H1 (cell line): ENCODE results near the gene DNAJB12. TPM values are rescaled to one million over a fixed set of nuclear protein-coding genes. Genes with fewer than 3 reads are reported as not detected.

Experiments used
- CTCF ChIA-PET: fragments of 300-600 bp; sonication (Branson Sonifier 250); formaldehyde crosslinking; loops from one replicate; lab custom pipeline; 2021; ENCODE audit not compliant: partially characterized antibody; lab: Charles Lee
- POLR2A ChIA-PET: fragments of 300-600 bp; sonication (Branson Sonifier 250); formaldehyde crosslinking; loops from one replicate; lab custom pipeline; 2021; ENCODE audit warnings: inconsistent platforms; ENCODE audit not compliant: partially characterized antibody; lab: Charles Lee
- DNase-seq, 2 experiments: peaks; one replicate each; pipeline versions ENCODE4 v3.0.0 to v3.0.0-alpha.2; 2010 to 2022; ENCODE audit warnings: low spot score in 2 of 2, low read depth in 1 of 2, mixed read lengths in 1 of 2
- FAIRE-seq: peaks from 2 replicates; lab custom pipeline; 2011; peaks lifted over from hg19 to GRCh38; lab: Jason Lieb, UNC
- H2AFZ ChIP-seq: 2 replicates; pipeline ENCODE4 v1.8.1; 2012; ENCODE audit warnings: low read length, inconsistent platforms
- H2AK5ac ChIP-seq: 2 replicates; pipeline ENCODE4 v1.6.1; 2013; ENCODE audit warnings: low read depth, low read length
- H2BK120ac ChIP-seq: replicated peaks from 2 replicates; pipeline ENCODE3; 2013; ENCODE audit warnings: low read depth, low read length, inconsistent platforms
- H2BK12ac ChIP-seq: 2 replicates; pipeline ENCODE4 v1.6.1; 2013; ENCODE audit warnings: low read depth, low read length
- H2BK15ac ChIP-seq: 2 replicates; pipeline ENCODE4 v1.6.1; 2013; ENCODE audit warnings: low read length
- H2BK20ac ChIP-seq: 2 replicates; pipeline ENCODE4 v1.6.1; 2013; ENCODE audit warnings: low read length
- H2BK5ac ChIP-seq: 2 replicates; pipeline ENCODE4 v1.6.1; 2013; ENCODE audit warnings: low read depth, low read length
- H3K14ac ChIP-seq: 2 replicates; pipeline ENCODE4 v1.6.1; 2013; ENCODE audit warnings: inconsistent platforms; ENCODE audit not compliant: insufficient read length
- H3K18ac ChIP-seq: 2 replicates; pipeline ENCODE4 v1.6.1; 2013; ENCODE audit warnings: low read length; ENCODE audit errors: extremely low read depth
- H3K23ac ChIP-seq: 2 replicates; pipeline ENCODE4 v1.6.1; 2013; ENCODE audit warnings: inconsistent platforms; ENCODE audit not compliant: insufficient read length
- H3K23me2 ChIP-seq: 2 replicates; pipeline ENCODE4 v1.6.1; 2013; ENCODE audit warnings: low read depth, low read length
- H3K27ac ChIP-seq: 2 replicates; pipeline ENCODE4 v1.6.1; 2011; ENCODE audit warnings: low read depth, low read length, inconsistent platforms
- H3K27me3 ChIP-seq, 4 experiments: replicated peaks in 1 of 4; 1 replicate in 1 of 4; 2 replicates in 3 of 4; pipeline versions ENCODE4 v1.6.1 to v1.8.1; 2011 to 2013; ENCODE audit warnings: low read length in 3 of 4, mild to moderate bottlenecking in 3 of 4, inconsistent platforms in 2 of 4, mixed read lengths in 2 of 4, moderate library complexity in 1 of 4; ENCODE audit not compliant: control insufficient read depth in 3 of 4, insufficient read depth in 3 of 4; ENCODE audit errors: extremely low read depth in 1 of 4
- H3K36me3 ChIP-seq, 4 experiments: 2 replicates each; pipeline versions ENCODE4 v1.6.1 to v1.8.1; 2011 to 2013; ENCODE audit warnings: mild to moderate bottlenecking in 4 of 4, low read length in 3 of 4, moderate library complexity in 2 of 4, control low read depth in 1 of 4, inconsistent platforms in 1 of 4; ENCODE audit not compliant: insufficient read depth in 4 of 4, control insufficient read depth in 2 of 4
- H3K4ac ChIP-seq: replicated peaks from 2 replicates; pipeline ENCODE3; 2013; ENCODE audit warnings: low read length, low read depth, mixed read lengths, inconsistent platforms; ENCODE audit not compliant: insufficient read length
- H3K4me1 ChIP-seq, 4 experiments: replicated peaks in 1 of 4; 1 replicate in 1 of 4; 2 replicates in 3 of 4; pipeline versions ENCODE4 v1.6.1 to v1.8.1; 2011 to 2013; ENCODE audit warnings: low read length in 3 of 4, inconsistent platforms in 2 of 4, mixed read lengths in 1 of 4; ENCODE audit not compliant: insufficient read depth in 4 of 4, control insufficient read depth in 3 of 4
- H3K4me2 ChIP-seq, 2 experiments: 2 replicates each; pipeline versions ENCODE4 v1.6.1 to v1.8.1; 2011 to 2013; ENCODE audit warnings: low read depth in 2 of 2, low read length in 2 of 2, control low read depth in 1 of 2, inconsistent platforms in 1 of 2, mild to moderate bottlenecking in 1 of 2; ENCODE audit not compliant: insufficient read depth in 1 of 2
- H3K4me3 ChIP-seq, 4 experiments: fragments of 200-600, 300-600 bp in 1 of 4; sonication (generic), shearing (Covaris generic), sonication (Bioruptor Twin) in 1 of 4; 2 replicates each; pipeline versions ENCODE4 v1.5.1 to v1.8.1; 2011 to 2016; ENCODE audit warnings: low read length in 4 of 4, low read depth in 3 of 4, control low read depth in 2 of 4, inconsistent platforms in 2 of 4, mild to moderate bottlenecking in 2 of 4, mixed read lengths in 1 of 4, moderate library complexity in 1 of 4; ENCODE audit not compliant: insufficient read depth in 2 of 4; ENCODE audit errors: extremely low read depth in 1 of 4
- H3K56ac ChIP-seq: replicated peaks from 2 replicates; pipeline ENCODE3; 2013; ENCODE audit warnings: low read depth, mild to moderate bottlenecking, mixed read lengths, low read length, inconsistent platforms; ENCODE audit not compliant: insufficient read length
- H3K79me1 ChIP-seq: 2 replicates; pipeline ENCODE4 v1.6.1; 2013; ENCODE audit warnings: low read depth, low read length, control low read depth
- H3K79me2 ChIP-seq, 2 experiments: 2 replicates each; pipeline versions ENCODE4 v1.6.1 to v1.8.1; 2012 to 2013; ENCODE audit warnings: low read length in 2 of 2, mild to moderate bottlenecking in 2 of 2, inconsistent platforms in 1 of 2; ENCODE audit not compliant: insufficient read depth in 2 of 2, control insufficient read depth in 1 of 2
- H3K9ac ChIP-seq, 4 experiments: replicated peaks in 1 of 4; 1 replicate in 1 of 4; 2 replicates in 3 of 4; pipeline versions ENCODE4 v1.6.1 to v1.8.1; 2011 to 2013; ENCODE audit warnings: low read depth in 3 of 4, low read length in 3 of 4, control low read depth in 2 of 4, mild to moderate bottlenecking in 2 of 4, moderate library complexity in 2 of 4, inconsistent platforms in 1 of 4; ENCODE audit errors: extremely low read depth in 1 of 4
- H3K9me3 ChIP-seq, 2 experiments: 2 replicates each; pipeline versions ENCODE4 v1.6.1 to v1.8.1; 2012 to 2013; ENCODE audit warnings: mild to moderate bottlenecking in 2 of 2, moderate library complexity in 2 of 2, control low read depth in 1 of 2, inconsistent platforms in 1 of 2, low read depth in 1 of 2, low read length in 1 of 2, mixed read lengths in 1 of 2; ENCODE audit not compliant: insufficient read depth in 2 of 2
- H4K20me1 ChIP-seq, 2 experiments: replicated peaks in 1 of 2; 2 replicates each; pipeline versions ENCODE3 to v1.8.1; 2011 to 2013; ENCODE audit warnings: inconsistent platforms in 2 of 2, low read length in 2 of 2, mild to moderate bottlenecking in 1 of 2; ENCODE audit not compliant: insufficient read depth in 2 of 2, control insufficient read depth in 1 of 2
- H4K5ac ChIP-seq: 2 replicates; pipeline ENCODE4 v1.6.1; 2013; ENCODE audit warnings: low read length, low read depth, mixed read lengths, inconsistent platforms; ENCODE audit not compliant: insufficient read length
- H4K8ac ChIP-seq: 2 replicates; pipeline ENCODE4 v1.8.0; 2013; ENCODE audit warnings: mild to moderate bottlenecking, moderate library complexity, low read length, inconsistent platforms; ENCODE audit not compliant: insufficient read depth; ENCODE audit errors: extremely low read depth
- H4K91ac ChIP-seq: replicated peaks from 2 replicates; pipeline ENCODE3; 2013; ENCODE audit warnings: low read length, mixed read lengths, inconsistent platforms; ENCODE audit not compliant: insufficient read length
- CBX8 ChIP-seq: fragments of 300-800, 300-1000 bp; sonication (generic); IDR thresholded peaks from 2 replicates; pipeline ENCODE4 v1.7.1; 2016; ENCODE audit warnings: low read depth, low read length, borderline replicate concordance
- CEBPB ChIP-seq: IDR thresholded peaks from 2 replicates; pipeline ENCODE4 v1.6.1; 2012; ENCODE audit warnings: low read depth, low read length
- EZH2 ChIP-seq: fragments of 200-600 bp; sonication (generic); IDR thresholded peaks from 2 replicates; pipeline ENCODE4 v1.7.1; 2012; ENCODE audit warnings: low read depth, mild to moderate bottlenecking, moderate library complexity, low read length, inconsistent platforms; ENCODE audit not compliant: severe bottlenecking
- HDAC6 ChIP-seq: IDR thresholded peaks from one replicate; pipeline ENCODE4 v1.7.1; 2012; ENCODE audit warnings: low read depth, mild to moderate bottlenecking, inconsistent platforms, low read length, moderate library complexity
- KDM1A ChIP-seq: fragments of 200-600, 300-600 bp; sonication (generic); IDR thresholded peaks from 2 replicates; pipeline ENCODE4 v1.7.1; 2016; ENCODE audit warnings: mild to moderate bottlenecking, low read length, borderline replicate concordance
- KDM5A ChIP-seq: fragments of 200-600 bp; IDR thresholded peaks from 2 replicates; pipeline ENCODE4 v1.7.1; 2012; ENCODE audit warnings: mild to moderate bottlenecking, low read length, inconsistent platforms, mixed read lengths
- MAX ChIP-seq: IDR thresholded peaks from 2 replicates; pipeline ENCODE4 v1.6.1; 2012; ENCODE audit warnings: inconsistent platforms
- PHF8 ChIP-seq: fragments of 200-600 bp; sonication (generic); conservative IDR thresholded peaks from 2 replicates; pipeline ENCODE4 v1.7.1; 2012; ENCODE audit warnings: low read depth, mild to moderate bottlenecking, inconsistent platforms, low read length, moderate library complexity
- RAD21 ChIP-seq, 2 experiments: IDR thresholded peaks in 1 of 2; conservative IDR thresholded peaks in 1 of 2; 2 replicates each; pipeline ENCODE4 v1.6.1; 2011; ENCODE audit warnings: low read depth in 2 of 2, low read length in 2 of 2, improper control_type of control experiment in 1 of 2, inconsistent platforms in 1 of 2, mild to moderate bottlenecking in 1 of 2, moderate library complexity in 1 of 2
- RFX5 ChIP-seq: IDR thresholded peaks from 2 replicates; pipeline ENCODE4 v1.6.1; 2011; ENCODE audit warnings: low read depth, low read length, improper control_type of control experiment, borderline replicate concordance
- YY1 ChIP-seq: IDR thresholded peaks from 2 replicates; pipeline ENCODE4 v1.6.1; 2011; ENCODE audit warnings: low read depth, mild to moderate bottlenecking, low read length
- WGBS, 2 experiments: shearing (Covaris generic) in 1 of 2; methylation state at CpG; one replicate each; pipeline versions ENCODE4 v1.1.6 to v1.1.7; 2013 to 2015; ENCODE audit warnings: low lambda C conversion rate in 2 of 2, mixed read lengths in 2 of 2, inconsistent platforms in 1 of 2, low coverage in 1 of 2, missing lambda C conversion rate in 1 of 2; ENCODE audit not compliant: insufficient replicate concordance in 2 of 2, insufficient coverage in 1 of 2, insufficient read length in 1 of 2; ENCODE audit errors: extremely low coverage in 1 of 2, missing lambda C conversion rate in 1 of 2; 5-methylcytosine and 5-hydroxymethylcytosine counted together
- polyA plus RNA-seq, 7 experiments: library from polyadenylated mRNA; depleted of rRNA in 3 of 7; stranded (reverse) in 5 of 7; unstranded in 2 of 7; fragments of >200 nt in 5 of 7; fragments of 200-250 nt in 2 of 7; gene quantifications; 1 replicate in 5 of 7; 2 replicates in 1 of 7; 4 replicates in 1 of 7; pipeline versions ENCODE4 v1.2.1 to v1.2.3, GENCODE V29; 2011 to 2013; ENCODE audit warnings: missing spikeins in 2 of 7, mixed read lengths in 2 of 7
- total RNA-seq: library from RNA; stranded (reverse); fragmentation: NEBNext Ultra II Directional; extraction: Animal tissue kit (Norgen Biotek cat#: 25700); gene quantifications from 2 replicates; pipeline ENCODE4 v1.2.1, GENCODE V29; 2021

Gene DNAJB12
- total and polyA plus RNA-seq, 2 of the 8 experiments (the other 6 are each of a cell fraction or from before 2014, with no cell fraction given), result 10.8 to 20.5 TPM

GRCh38 chr10:72356115-72356514 lies 1.4 kb upstream of the DNAJB12 start:
- Histone ChIP-seq H3K9ac (no peak overlapping the region), H2AK5ac (no peak overlapping the region), H3K4me2 (no peak overlapping the region; a peak in 1 of 4 replicates), H3K9me3 (no peaks in the 10 kb centered on the region), H3K18ac (no peak overlapping the region), H3K79me2 (peaks cover 8 to 31% of the 10 kb centered on the region in 2 experiments; a peak in 3 of 4 replicates), H2BK5ac (no peak overlapping the region), H3K23ac (no peak overlapping the region), H3K27me3 (no peaks in the 10 kb centered on the region), H3K56ac (no peak overlapping the region), H2BK20ac (no peak overlapping the region), H3K4me3 (no peak overlapping the region), H3K14ac (no peak overlapping the region), H4K5ac (no peak overlapping the region), H4K91ac (no peak overlapping the region), H3K79me1 (peaks cover 19% of the 10 kb centered on the region), H4K8ac (no peak overlapping the region), H2BK120ac (no peak overlapping the region), H3K27ac (no peak overlapping the region), H2AFZ (no peak overlapping the region), H4K20me1 (peaks cover 0 to 3% of the 10 kb centered on the region in 2 experiments), H2BK12ac (no peak overlapping the region), H3K4ac (no peak overlapping the region), H3K4me1 (peaks cover 5 to 7% (median 6%) of the 10 kb centered on the region in 4 experiments; a peak in 6 of 7 replicates), H2BK15ac (no peak overlapping the region), H3K36me3 (peaks cover 0 to 3% (median 0%) of the 10 kb centered on the region in 4 experiments; a peak in 1 of 8 replicates), H3K23me2 (peaks cover 7% of the 10 kb centered on the region; the same call in 1 of the 2 replicates)
- ChIA-PET POLR2A (no interaction called here), CTCF (interaction anchor here (0.6 kb wide), 1 partner anchor 557 kb away, joined by 4 read pairs; no protein-coding TSS in a partner anchor)
- no peak for FAIRE-seq
- TF ChIP-seq HDAC6 (no peak), CEBPB (no peak), CBX8 (no peak), PHF8 (no peak), EZH2 (no peak), MAX (no peak), RAD21 (IDR thresholded peaks at IDR 0.05 in 1 of 2, conservative IDR thresholded peaks at IDR 0.05 in 1 of 2; ENCODE audit: low read depth in 2 of 2, low read length in 2 of 2) (no peak), KDM5A (no peak), YY1 (no peak), RFX5 (no peak), KDM1A (no peak)
- no peak for DNase-seq
- WGBS, 2 experiments, result 94 to 100% methylated on average over 1 to 6 of the region's 6 CpGs
